Measurements from ENCODE around the gene AIP. TPM values are rescaled to one million over a fixed set of nuclear protein-coding genes. Genes with fewer than 3 reads are reported as not detected.
A peak's percentile ranks its signal among the peaks of the same experiment; 100 is the strongest.

Gene AIP
- total RNA-seq, 4 donors from 2014 or later: 88.2 to 117 (median 96.0) TPM

- Histone ChIP-seq H3K36me3 (peaks cover 0 to 25% (median 11%) of the 10 kb centered on the region in 3 donors), H3K9me3 (no peaks in the 10 kb centered on the region), H3K27ac (peak within 1 kb of the TSS; percentile 93 to 99 (median 98)), H3K4me3 (peak within 1 kb of the TSS; percentile 53 to 71 (median 66)), H3K27me3 (no peaks in the 10 kb centered on the region), H3K4me1 (peaks cover 0 to 56% (median 31%) of the 10 kb centered on the region in 4 donors)
- WGBS, 2 donors: 1 to 2% methylated on average over 41 to 54 of the region's 58 CpGs
- TF ChIP-seq POLR2A (IDR thresholded peaks at IDR 0.05) (peak; percentile 41 to 70), CTCF (IDR thresholded peaks at IDR 0.05) (no peak)
- peak; percentile 41 to 46 for DNase-seq (ENCODE audit: low spot score in 2 of 2)
Observed at GRCh38 chr11:67504950-67505581, 22.2 kb downstream of the AIP start, which contains the start of gene PITPNM1. PITPNM1 (minus strand) TSS chr11:67505363; CDS start chr11:67504180, 1,183 bp downstream.

DNA sequence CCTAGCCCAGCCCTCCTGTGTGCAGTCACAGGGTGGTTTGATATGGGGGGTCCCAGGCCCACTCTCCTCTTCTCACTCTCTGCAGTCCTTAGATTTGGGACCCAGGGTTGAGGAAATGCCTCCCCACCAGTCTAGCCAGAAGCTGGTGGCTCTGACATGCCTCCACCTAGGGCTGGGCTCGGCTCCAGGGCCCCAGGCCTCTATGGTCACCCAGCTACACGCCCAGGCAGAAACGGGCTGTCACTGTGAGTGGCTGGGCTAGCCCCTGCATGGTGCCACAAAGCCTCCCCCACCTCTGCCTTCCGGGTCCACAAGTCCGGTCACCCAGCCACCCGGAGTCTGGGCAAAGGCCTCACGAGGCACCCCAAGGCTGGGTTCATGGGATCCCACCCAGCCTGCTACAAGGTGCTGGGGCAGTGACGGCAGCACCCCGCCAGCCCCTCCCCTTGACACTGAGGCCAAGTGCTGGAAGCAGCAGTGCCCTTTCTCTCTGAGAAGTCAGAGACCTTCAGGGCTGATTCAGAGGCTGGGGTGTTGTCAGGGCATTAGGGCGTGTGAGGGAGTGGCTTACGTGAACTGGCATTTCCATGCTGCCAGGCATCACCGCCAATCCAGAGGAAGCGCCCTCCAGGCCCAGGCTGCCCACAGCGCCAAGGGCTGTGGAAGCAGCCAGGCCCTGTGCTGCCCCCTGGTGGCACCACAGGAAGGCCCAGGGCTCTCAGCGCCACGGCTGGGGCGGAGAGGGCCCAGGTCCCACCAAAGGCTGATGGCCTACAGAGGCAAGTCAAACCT is 23.0 kb downstream of the AIP start:
- WGBS, 2 donors: 4 to 8% methylated on average over 10 to 12 of the region's 17 CpGs
- no peaks in the 10 kb centered on the region for H3K27me3 ChIP-seq
- H3K27ac ChIP-seq: peak overlapping the region; percentile 93 to 99 (median 98)
- H3K36me3 ChIP-seq: peaks cover 0 to 19% (median 11%) of the 10 kb centered on the region in 3 donors
- H3K9me3 ChIP-seq: no peaks in the 10 kb centered on the region
- DNase-seq (ENCODE audit: low spot score in 2 of 2): peak; percentile 73 to 78
- TF ChIP-seq POLR2A (IDR thresholded peaks at IDR 0.05) (peak; percentile 7 to 74), EP300 (IDR thresholded peaks at IDR 0.05) (peak; percentile 77 to 92), CTCF (IDR thresholded peaks at IDR 0.05) (peak; percentile 93 to 99 (median 98))
- peak overlapping the region; percentile 38 to 69 (median 58) for H3K4me3 ChIP-seq
- H3K4me1 ChIP-seq: peaks cover 0 to 56% (median 31%) of the 10 kb centered on the region in 4 donors

DNA sequence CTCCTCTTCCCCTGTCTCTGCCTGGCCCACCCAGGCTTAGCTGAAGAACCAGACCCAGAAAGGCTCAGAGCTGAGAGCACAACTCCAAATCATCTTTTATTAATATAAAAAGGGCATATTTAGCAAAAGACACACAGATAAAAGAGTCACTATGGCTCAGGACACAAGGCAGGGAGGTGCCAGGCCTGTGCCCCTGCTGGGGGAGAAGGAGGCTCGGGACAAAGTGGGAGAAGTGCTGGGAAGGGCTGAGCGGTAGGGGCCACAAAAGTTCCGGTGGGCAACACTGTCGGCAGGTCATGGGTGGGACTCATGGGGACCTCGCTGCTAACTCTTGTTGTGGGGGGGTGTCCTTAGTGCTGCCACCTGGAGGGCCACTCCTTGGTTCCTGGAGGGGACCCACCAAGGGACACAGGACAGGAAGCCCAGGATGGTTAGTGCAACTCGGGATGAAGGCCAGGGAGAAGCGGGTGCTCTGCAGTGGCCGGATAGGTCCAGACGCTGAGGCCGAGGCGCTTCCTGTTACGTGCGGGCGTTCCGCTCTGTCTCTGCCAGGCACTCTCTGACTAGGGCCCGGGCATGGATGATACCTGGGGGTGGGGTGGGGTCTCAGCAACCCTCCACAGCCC is 23.7 kb downstream of the AIP start:
- peaks cover 0 to 13% (median 10%) of the 10 kb centered on the region in 3 donors for H3K36me3 ChIP-seq
- peak overlapping the region in 2 of 4 donors; percentile 79 to 91 for H3K4me3 ChIP-seq
- peaks cover 0 to 56% (median 31%) of the 10 kb centered on the region in 4 donors for H3K4me1 ChIP-seq
- peak overlapping the region; percentile 98 to 100 (median 99) for H3K27ac ChIP-seq
- WGBS, 2 donors: 68 to 87% methylated on average over 16 of the region's 16 CpGs
- H3K9me3 ChIP-seq: no peaks in the 10 kb centered on the region
- TF ChIP-seq CTCF (IDR thresholded peaks at IDR 0.05) (peak in 1 of 5 experiments; percentile 7), POLR2A (IDR thresholded peaks at IDR 0.05) (no peak), EP300 (IDR thresholded peaks at IDR 0.05) (no peak)
- no peaks in the 10 kb centered on the region for H3K27me3 ChIP-seq
- DNase-seq (ENCODE audit: low spot score in 2 of 2): no peak

DNA sequence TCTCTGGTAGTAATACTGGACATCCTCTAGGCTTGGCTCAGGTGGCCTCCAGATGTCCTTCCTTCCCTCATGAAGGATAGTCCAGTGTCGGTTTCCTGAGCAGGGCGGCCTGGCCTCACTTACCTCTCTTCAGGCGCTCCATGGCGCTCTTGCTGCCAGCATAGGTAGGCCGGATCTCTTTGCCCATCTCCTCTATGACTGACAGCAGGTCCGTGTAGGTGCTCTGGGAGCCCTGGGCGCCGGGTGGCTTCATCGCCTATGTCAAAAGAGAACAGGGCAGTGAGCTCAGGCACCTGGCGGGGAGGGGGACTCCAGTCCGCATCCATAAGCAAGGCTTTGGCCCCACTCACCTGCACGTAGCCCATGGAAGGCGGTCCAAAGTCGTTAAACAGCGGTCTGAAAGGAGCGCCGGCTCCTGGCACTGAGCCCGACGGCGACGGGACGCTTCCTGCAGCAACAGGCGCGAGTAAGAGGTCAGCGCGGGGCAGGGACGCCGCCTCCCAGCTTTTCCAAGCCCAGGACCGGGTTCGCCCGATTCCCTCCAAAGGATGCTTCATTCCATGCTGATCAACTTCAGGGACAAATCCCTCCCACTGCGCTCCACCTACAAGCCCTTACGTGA is 24.5 kb downstream of the AIP start:
- H3K4me1 ChIP-seq: peaks cover 0 to 56% (median 31%) of the 10 kb centered on the region in 4 donors
- no peaks in the 10 kb centered on the region for H3K9me3 ChIP-seq
- no peak for TF ChIP-seq CTCF (IDR thresholded peaks at IDR 0.05)
- no peak for TF ChIP-seq EP300 (IDR thresholded peaks at IDR 0.05)
- TF ChIP-seq POLR2A (IDR thresholded peaks at IDR 0.05): no peak
- 39 to 68% methylated on average over 10 to 27 of the region's 33 CpGs for WGBS, 2 donors
- peak overlapping the region; percentile 98 to 100 (median 99) for H3K27ac ChIP-seq
- peak overlapping the region; percentile 79 to 91 (median 82) for H3K4me3 ChIP-seq
- H3K36me3 ChIP-seq: peaks cover 0 to 5% (median 2%) of the 10 kb centered on the region in 3 donors
- peak in 1 of 2 donors; percentile 45 for DNase-seq (ENCODE audit: low spot score in 2 of 2)
- no peaks in the 10 kb centered on the region for H3K27me3 ChIP-seq
